Measurements from ENCODE around the gene DLG2.

GRCh38 chr11:83785942-83786341 is 1841.2 kb downstream of the DLG2 start:
- TF ChIP-seq CREM (CRISPR knock-in tag; IDR thresholded peaks at IDR 0.05) (no peak), CTCF (IDR thresholded peaks at IDR 0.05) (no peak), PRDM15 (CRISPR knock-in tag; IDR thresholded peaks at IDR 0.05) (no peak), NR2C2 (CRISPR knock-in tag; IDR thresholded peaks at IDR 0.05) (no peak), USF2 (CRISPR knock-in tag; IDR thresholded peaks at IDR 0.05) (no peak), MXD4 (CRISPR knock-in tag; IDR thresholded peaks at IDR 0.05; ENCODE audit: borderline replicate concordance) (no peak), PRRX2 (CRISPR knock-in tag; IDR thresholded peaks at IDR 0.05) (no peak), EMX1 (CRISPR knock-in tag; IDR thresholded peaks at IDR 0.05) (no peak), RELA (CRISPR knock-in tag; IDR thresholded peaks at IDR 0.05; ENCODE audit: borderline replicate concordance) (no peak)
- TF ChIP-seq, protein P1, sequence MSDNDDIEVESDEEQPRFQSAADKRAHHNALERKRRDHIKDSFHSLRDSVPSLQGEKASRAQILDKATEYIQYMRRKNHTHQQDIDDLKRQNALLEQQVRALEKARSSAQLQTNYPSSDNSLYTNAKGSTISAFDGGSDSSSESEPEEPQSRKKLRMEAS (CRISPR knock-in tag; IDR thresholded peaks at IDR 0.05), result no peak

Measured in WTC11 (cell line).